MG63 (cell line): ENCODE measurements around the gene SELENOP. TPM values are rescaled to one million over a fixed set of nuclear protein-coding genes. Genes with fewer than 3 reads are reported as not detected.
"Not testable (repeated sequence)": the region's sequence is repeated elsewhere in the genome, so short reads cannot be mapped to it uniquely, and the experiment has no call there.

Experiments used
- DNase-seq: peaks from one replicate; pipeline ENCODE4 v3.0.0-alpha.2; 2020
- H3K27me3 ChIP-seq: fragments of 250-450 bp; sonication (Bioruptor Pico); 2 replicates; pipeline ENCODE4 v1.5.1; 2020; ENCODE audit warnings: mild to moderate bottlenecking, moderate library complexity
- H3K36me3 ChIP-seq: fragments of 250-450 bp; sonication (Bioruptor Pico); 2 replicates; pipeline ENCODE4 v1.5.1; 2020; ENCODE audit warnings: mild to moderate bottlenecking, moderate library complexity
- H3K4me3 ChIP-seq: fragments of 250-450 bp; sonication (Bioruptor Pico); 2 replicates; pipeline ENCODE4 v1.5.1; 2020; ENCODE audit warnings: mild to moderate bottlenecking, moderate library complexity
- H3K9me3 ChIP-seq: fragments of 250-450 bp; sonication (Bioruptor Pico); 2 replicates; pipeline ENCODE4 v1.5.1; 2020; ENCODE audit warnings: mild to moderate bottlenecking, moderate library complexity
- total RNA-seq: library from RNA; depleted of rRNA; stranded (reverse); fragments of >200 nt; shearing (Covaris generic); gene quantifications from 2 replicates; pipeline ENCODE4 v1.2.3, GENCODE V29; 2014; ENCODE audit warnings: low replicate concordance

The SELENOP gene
- total RNA-seq, 1 experiment from 2014 or later: 1.5 TPM

DNA sequence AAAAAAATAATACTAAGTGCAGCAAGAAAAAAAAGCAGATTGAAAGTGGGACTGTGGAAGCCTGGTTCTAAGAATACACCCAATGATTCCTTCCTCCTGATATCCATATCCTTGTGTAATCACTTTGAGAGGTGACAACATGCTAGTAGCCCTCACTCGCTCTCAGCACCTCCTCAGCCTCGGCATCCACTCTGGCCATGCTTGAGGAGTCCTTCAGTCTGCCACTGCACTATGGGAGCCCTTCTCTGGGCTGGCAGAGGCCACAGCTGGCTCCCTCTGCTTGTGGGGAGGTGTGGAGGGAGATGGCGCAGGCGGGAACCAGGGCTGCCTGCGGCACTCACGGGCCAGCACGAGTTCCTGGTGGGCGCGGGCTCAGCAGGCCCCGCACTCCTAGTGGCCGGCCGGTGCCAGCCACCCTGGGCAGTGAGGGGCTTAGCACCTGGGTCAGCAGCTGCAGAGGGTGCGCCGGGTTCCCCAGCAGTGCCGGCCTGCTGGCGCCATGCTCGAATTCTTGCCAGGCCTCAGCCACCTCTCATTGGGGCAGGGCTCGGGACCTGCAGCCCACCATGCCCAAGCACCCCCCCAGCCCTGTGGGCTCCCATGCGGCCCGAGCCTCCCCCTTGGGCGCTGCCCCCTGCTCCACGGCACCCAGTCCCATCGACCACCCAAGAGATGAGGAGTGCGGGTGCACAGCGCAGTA is 24.5 kb upstream of the SELENOP start:
- DNase-seq: no peak
- Histone ChIP-seq H3K36me3 (no peaks in the 10 kb centered on the region), H3K9me3 (no peaks in the 10 kb centered on the region)

DNA sequence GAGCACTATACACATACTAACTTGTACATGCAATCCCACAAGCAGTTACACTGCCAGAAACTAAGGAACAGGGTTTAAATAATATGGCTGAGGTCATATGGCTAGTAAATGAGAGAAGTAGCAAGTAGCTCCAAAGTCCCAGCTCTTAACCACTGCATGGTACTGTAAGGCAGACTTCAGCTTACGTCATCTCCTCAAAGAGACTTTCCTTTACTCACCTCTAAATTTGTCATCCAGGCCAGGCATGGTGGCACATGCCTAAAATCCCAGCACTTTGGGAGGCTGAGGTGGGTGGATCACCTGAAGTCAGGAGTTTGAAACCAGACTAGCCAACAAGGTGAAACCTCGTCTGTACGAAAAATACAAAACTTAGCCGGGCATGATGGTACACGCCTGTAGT is 20.4 kb upstream of the SELENOP start:
- DNase-seq: no peak

More for the DNA sequence above, 24.5 kb upstream of the SELENOP start:
- Histone ChIP-seq H3K27me3 (no peaks in the 10 kb centered on the region), H3K4me3 (no peak overlapping the region)

DNA sequence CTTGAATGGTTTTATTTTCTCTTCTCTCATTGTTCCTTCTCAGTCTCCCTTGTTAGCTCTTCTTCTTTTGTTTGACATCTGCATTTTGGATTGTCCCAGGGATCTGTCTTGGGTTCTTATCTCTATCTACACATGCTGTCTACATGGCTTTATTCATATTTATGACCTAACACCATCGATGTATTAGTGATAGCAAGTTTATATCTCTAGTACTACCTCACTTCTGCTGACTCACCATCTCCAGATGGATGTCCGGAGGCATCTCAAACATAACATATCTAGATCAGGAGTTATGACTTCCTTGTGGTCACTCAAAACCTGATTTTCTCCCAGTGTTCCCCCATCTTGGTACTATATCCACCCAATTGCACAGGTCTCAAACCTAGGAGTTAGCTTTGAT is 19.2 kb upstream of the SELENOP start:
- no peaks in the 10 kb centered on the region for H3K36me3 ChIP-seq
- H3K4me3 ChIP-seq: no peak overlapping the region
- peaks cover 7% of the 10 kb centered on the region; the same call in 1 of the 2 replicates for H3K27me3 ChIP-seq
- no peaks in the 10 kb centered on the region for H3K9me3 ChIP-seq
- DNase-seq: no peak

More for the DNA sequence above, 20.4 kb upstream of the SELENOP start:
- Histone ChIP-seq H3K4me3 (no peak overlapping the region), H3K27me3 (peaks cover 5% of the 10 kb centered on the region; the same call in 1 of the 2 replicates), H3K9me3 (no peaks in the 10 kb centered on the region), H3K36me3 (no peaks in the 10 kb centered on the region)

DNA sequence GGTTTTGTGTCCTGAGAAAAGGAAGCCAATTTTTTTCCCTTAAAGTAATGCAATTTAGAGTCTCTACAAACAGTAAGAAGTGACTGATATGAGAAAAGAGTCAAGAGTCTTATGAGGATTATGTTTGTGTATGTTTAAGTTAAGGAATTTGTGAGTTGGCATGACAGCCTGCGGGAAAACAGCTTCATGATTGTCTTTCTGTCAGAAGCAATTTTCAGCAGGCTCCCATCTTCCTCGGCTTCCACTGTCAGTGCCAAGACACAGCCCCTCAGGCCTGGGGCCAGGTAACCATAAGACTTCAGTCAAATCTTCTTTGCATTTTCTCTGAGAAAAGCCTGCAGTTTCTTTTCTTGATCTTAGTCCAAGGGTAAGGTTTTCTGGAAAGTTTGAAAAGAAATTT is 17.0 kb upstream of the SELENOP start:
- H3K36me3 ChIP-seq: no peaks in the 10 kb centered on the region
- no peak overlapping the region for H3K4me3 ChIP-seq
- peak; percentile 67 for DNase-seq
- no peaks in the 10 kb centered on the region for H3K9me3 ChIP-seq
- peaks cover 7% of the 10 kb centered on the region; the same call in 1 of the 2 replicates for H3K27me3 ChIP-seq

DNA sequence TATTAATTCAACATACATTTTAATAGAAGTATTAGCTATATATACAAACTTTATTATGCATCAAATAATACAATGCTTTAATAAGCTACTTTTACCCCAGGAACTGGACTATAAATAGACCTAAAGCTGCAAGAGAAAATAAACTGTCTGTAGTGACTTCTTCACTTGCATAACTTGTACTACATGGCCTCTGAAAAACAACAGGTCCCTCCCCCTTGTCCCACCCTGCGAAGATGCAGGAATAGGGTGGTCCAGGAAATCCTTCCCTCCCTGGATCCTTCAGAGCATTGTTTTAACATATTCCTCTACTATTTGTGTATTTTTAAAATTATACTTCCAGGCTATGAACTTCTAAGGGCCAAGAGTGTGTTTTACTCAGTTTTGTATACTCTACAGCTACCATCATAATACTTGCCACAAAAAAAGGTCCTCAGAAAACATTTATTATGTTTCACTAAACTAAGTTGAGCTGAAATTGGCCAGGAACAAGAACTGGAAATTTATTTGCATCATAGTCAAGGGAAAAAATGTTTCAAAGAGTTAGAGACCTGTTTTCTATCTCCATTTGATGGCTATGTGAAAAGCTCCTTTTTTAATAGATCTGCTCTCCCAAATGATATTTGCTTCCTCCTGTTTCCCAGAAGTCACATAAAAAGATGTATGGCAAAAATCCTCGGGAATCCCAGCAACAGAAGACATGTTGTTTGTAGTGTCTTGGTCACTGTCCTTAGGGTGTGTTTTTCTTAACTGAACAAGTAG is 15.2 kb upstream of the SELENOP start:
- Histone ChIP-seq H3K9me3 (no peaks in the 10 kb centered on the region), H3K27me3 (peaks cover 7% of the 10 kb centered on the region; the same call in 1 of the 2 replicates), H3K36me3 (no peaks in the 10 kb centered on the region), H3K4me3 (no peak overlapping the region)
- no peak for DNase-seq

DNA sequence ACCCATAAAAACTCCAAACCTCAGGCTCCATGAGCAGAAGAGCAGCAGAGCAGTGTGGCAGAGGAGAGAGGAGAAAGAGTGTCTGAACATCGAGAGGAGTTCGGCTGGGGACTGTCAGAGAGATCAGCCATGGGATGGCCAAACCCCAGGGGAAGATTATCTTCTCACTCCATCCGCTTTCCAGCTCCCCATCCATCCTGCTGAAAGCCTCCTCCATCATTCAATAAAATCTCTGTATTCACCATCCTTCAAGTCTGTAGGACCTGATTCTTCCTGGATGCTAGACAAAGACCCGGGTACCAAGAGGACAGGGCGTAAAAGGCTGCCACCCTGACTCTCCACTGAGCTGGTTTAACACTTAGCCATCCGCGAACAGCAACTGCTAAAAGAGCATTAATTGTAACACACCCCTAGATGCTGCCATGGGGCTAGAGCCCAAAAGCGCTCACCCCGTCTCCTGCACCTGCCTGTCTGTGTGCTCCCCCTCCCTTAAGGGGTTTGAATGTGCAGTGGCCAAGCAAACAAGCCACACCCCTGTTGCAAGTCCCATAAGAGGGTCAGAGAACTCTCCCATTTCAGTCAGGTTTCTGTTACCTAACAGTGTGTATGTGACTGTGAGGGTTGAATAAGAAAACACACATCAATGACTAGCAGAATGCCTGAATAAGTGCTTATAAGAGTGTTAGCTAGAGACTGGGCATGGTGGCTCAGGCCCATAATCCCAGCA is 13.9 kb upstream of the SELENOP start:
- Histone ChIP-seq H3K36me3 (no peaks in the 10 kb centered on the region), H3K27me3 (peaks cover 7% of the 10 kb centered on the region; the same call in 1 of the 2 replicates), H3K4me3 (no peak overlapping the region), H3K9me3 (no peaks in the 10 kb centered on the region)
- no peak for DNase-seq

DNA sequence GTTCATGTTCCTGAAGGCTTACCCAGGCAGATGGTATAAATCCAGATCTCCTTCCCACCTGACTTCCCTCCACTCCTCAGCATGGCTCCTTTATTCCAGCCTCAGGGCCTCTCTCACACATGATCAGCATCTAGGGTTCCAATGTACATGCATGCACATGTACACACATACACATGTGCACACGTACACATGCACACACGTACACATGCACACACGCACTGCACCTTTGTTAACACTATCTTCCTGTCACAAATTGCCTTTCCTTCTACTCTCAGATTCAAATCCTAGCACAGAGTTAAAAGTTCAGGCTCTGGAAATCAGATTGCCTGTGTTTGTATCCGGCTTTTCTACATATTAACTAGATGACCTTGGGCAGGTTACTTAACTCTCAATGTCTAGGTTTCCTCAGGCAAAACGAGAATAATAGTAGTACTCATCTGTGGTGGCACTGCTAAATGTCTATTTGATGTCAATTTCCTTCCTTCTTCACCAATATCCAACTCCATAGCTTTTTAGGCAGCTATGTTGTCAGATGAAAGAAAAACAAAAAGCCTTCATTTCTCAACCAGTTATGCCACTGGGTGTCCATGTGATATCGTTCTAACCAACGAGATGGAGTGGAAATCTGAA is 12.8 kb upstream of the SELENOP start:
- no peak overlapping the region for H3K4me3 ChIP-seq
- H3K9me3 ChIP-seq: no peaks in the 10 kb centered on the region
- peaks cover 7% of the 10 kb centered on the region; the same call in 1 of the 2 replicates for H3K27me3 ChIP-seq
- no peak for DNase-seq
- no peaks in the 10 kb centered on the region for H3K36me3 ChIP-seq

DNA sequence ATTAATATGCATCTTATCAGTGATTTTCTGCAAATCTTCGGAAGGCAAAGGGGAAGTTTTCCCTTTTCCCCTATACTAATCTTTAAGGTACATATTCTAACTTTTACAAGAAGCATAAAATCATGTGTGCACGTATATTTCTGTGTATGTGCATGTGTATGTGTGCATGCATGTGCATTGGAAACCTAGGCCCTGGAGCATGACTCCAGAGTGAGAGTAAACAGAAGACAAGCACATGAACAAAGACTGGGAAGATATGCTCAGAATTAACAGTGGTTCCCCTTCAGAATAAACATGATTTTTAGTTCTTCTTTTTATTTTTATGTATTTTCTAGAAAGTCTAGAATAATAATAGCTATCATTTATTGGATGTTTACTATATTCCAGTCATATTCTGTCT is 10.9 kb upstream of the SELENOP start:
- no peaks in the 10 kb centered on the region for H3K9me3 ChIP-seq
- DNase-seq: no peak
- H3K4me3 ChIP-seq: no peak overlapping the region
- H3K36me3 ChIP-seq: no peaks in the 10 kb centered on the region
- peaks cover 6% of the 10 kb centered on the region; the same call in 1 of the 2 replicates for H3K27me3 ChIP-seq

DNA sequence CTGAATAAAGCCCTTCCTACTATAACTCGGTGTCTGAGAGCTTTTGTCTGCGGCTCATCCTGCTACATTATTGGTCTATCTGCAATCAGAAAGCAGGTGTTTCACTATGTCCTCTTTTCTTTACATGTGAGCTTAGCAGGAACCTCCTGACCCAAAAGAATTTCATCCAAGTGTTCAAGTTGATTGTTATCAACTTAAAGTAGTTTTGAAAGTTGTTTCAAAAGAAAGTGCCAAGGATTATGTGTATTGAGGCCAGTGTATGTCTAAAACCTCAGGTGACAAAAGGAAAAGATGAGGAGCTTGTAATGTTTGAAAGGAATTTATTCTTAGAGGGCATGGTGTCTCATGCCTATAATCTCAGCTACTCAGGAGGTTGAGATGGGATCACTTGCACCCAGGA is 8.1 kb upstream of the SELENOP start:
- DNase-seq: no peak
- Histone ChIP-seq H3K9me3 (no peaks in the 10 kb centered on the region), H3K4me3 (no peak overlapping the region), H3K27me3 (no peaks in the 10 kb centered on the region), H3K36me3 (no peaks in the 10 kb centered on the region)

DNA sequence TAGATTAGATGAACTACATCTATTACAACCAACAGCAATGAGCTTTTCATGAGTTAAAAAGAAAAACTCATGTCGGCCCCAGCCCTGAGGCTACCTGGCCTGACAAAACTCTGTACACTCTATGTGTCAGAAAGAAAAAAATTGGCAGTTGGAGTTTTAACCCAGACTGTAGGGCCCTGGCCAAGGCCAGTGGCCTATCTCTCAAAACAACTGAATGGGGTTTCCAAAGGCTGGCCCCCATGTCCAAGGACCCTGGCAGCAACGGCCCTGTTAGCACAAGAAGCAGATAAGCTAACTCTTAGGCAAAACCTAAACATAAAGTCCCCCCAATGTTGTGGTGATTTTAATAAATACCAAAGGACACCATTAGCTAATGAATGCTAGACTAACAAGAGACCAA is 4.9 kb upstream of the SELENOP start:
- not testable (repeated sequence) for H3K9me3 ChIP-seq, H3K36me3 ChIP-seq, DNase-seq, H3K27me3 ChIP-seq, H3K4me3 ChIP-seq

DNA sequence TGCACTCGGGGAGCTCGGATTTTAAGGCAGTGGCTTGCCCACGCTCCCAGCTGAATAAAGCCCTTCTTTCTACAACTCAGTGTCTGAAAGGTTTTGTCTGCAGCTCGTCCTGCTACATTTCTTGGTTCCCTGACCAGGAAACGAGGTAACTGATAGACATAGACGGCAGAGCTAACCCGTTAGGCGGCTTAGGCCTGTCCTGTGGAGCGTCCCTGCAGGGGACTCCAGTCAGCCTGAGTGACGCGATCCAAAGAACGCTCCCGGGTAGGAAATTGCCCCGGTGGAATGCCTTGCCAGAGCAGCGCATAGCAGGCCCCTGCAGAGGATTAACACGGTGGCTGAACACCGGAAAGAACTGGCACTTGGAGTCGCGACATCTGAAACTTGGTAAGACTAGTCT is 1.8 kb upstream of the SELENOP start:
- Histone ChIP-seq H3K36me3 (no peaks in the 10 kb centered on the region), H3K4me3 (no peak overlapping the region), H3K9me3 (no peaks in the 10 kb centered on the region), H3K27me3 (no peaks in the 10 kb centered on the region)
- DNase-seq: no peak

DNA sequence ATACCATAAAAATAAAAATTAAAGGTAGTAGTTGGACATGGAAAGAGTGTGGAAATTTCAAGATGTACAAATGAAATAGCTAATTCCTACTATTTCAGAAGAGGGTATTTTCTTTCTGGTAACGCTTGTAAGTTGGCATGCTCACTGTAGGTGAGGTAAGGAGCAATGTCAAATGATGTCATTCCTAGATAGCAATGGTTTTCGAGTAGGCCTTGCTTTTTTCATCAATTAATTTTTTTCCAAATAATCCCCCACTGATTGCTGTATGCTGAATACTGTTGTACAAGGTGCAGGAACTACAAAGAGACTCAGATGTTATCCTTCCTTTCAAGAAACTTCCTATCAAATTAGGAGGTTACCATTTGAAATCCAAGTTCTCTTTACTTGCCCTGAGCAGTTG is 928 bp upstream of the SELENOP start:
- DNase-seq: no peak
- H3K36me3 ChIP-seq: no peaks in the 10 kb centered on the region
- no peaks in the 10 kb centered on the region for H3K27me3 ChIP-seq
- no peak overlapping the region for H3K4me3 ChIP-seq
- no peaks in the 10 kb centered on the region for H3K9me3 ChIP-seq

DNA sequence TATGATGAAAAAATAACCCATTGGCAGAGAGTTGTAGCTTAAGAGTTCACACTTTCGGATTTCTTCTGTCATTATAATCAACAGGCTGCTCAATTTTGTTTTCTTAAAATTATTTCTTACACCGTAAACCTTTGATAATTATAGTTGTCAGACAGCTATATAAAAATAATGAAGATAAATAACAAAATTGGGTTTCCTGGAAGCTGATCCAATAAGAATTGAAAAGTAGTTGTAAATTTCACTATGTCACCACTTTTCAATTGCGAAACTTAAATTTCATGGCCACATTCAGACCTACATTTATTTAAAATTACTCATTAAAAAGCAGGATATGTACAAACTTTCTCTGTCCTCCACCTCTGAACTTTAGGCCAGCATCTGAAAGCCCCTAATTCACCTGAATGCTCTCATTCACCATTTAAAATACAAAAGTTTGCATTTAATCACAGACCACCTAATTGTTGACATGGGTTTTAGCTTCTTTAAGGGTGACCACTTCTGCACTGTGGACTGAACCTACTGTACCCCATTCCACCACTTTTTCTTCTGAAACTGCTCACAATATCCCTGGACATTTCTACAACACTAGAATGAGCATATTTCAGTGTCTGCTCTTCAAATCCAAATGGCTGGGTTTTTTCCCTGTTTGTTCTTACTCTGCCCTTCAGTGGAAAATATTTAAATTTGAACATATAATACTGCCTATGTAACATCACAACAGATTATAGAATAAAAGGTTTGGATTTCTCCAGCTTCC is 680 bp downstream of the SELENOP start:
- Histone ChIP-seq H3K4me3 (no peak overlapping the region), H3K27me3 (no peaks in the 10 kb centered on the region), H3K36me3 (no peaks in the 10 kb centered on the region), H3K9me3 (no peaks in the 10 kb centered on the region)
- DNase-seq: no peak

DNA sequence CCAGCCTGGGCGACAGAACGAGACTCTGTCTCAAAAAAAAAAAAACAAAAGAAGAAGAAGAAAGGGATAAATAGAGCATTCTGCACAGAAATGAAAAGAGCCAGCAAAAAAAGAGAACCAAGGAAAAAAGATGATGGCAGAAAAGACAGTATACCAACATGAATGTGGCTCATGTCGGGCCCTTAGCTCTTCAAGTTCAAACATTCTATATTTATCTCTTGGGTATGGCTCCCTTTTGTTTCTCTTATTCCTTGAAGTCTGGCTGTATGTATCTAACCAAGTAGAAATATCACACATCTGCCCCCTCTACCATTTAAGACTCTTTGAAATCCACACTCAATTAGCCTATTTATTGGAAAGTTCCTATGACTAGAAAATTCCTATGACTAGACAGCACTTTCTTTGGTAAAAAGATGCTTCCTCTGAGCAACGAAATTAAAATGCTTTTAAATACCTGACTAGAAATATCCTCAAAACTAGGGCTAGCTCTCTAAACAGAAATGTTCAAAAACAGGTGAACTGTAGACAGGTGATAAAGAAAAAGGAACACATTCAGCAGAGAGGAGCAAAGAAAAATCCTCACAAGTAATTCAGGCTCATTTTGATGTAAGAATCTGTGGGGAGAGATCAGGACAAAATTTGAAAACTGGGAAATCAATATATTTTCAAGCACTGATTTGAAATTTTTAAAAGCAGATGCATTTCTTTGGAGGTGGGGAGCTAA is 2.6 kb downstream of the SELENOP start:
- H3K4me3 ChIP-seq: no peak overlapping the region

DNA sequence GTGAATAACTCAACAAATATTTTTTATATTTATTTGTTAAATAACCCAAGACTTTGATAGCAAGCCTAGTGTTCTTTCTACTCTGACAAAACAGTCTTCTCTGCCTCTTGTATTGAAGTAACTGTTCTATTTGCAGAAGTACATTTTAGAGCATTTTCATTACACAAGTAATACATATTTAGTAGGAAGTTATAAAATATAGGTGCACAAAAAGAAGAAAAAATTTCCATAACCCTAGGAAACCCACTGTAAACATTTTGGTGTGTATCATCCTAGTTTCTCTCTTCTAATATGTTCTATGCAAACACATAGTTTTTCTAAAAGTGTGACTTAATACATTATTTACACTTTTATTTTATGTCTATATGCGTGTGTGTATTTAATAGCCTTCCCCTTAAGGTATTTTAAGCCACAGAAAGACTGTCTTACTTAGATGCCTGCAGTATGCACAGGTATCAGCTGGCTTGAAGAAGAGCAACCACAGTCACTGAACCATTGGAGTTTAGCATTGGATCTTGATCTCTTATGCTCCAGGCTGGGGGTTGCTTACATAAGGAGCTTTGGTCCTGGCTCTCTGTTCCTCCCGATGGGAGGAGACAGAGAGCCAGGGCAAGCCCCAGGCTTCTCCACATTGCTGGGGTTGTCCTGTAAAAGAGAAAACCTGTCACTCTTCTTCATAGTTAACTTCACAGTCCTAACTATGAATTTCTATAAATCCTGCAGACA is 3.8 kb downstream of the SELENOP start:
- DNase-seq: no peak
- no peak overlapping the region for H3K4me3 ChIP-seq
- H3K36me3 ChIP-seq: no peaks in the 10 kb centered on the region
- H3K27me3 ChIP-seq: no peaks in the 10 kb centered on the region
- H3K9me3 ChIP-seq: no peaks in the 10 kb centered on the region

More for the DNA sequence above, 2.6 kb downstream of the SELENOP start:
- no peaks in the 10 kb centered on the region for H3K36me3 ChIP-seq
- H3K9me3 ChIP-seq: no peaks in the 10 kb centered on the region
- DNase-seq: no peak
- no peaks in the 10 kb centered on the region for H3K27me3 ChIP-seq
